Hepatocyte (in vitro differentiated cells): ENCODE measurements around the gene CCDC27. TPM values are rescaled to one million over a fixed set of nuclear protein-coding genes. Genes with fewer than 3 reads are reported as not detected.

Source experiments
- DNase-seq: peaks from one replicate; pipeline ENCODE4 v3.0.0-alpha.2; 2016; ENCODE audit warnings: low spot score
- H2AFZ ChIP-seq: fragments of 200-600 bp; sonication (generic); 2 replicates; pipeline ENCODE4 v1.6.0; 2016; ENCODE audit warnings: antibody characterized with exemption, mild to moderate bottlenecking
- H3K27ac ChIP-seq: fragments of 200-600 bp; sonication (generic); 2 replicates; pipeline ENCODE4 v1.5.1; 2016; ENCODE audit warnings: mild to moderate bottlenecking
- H3K27me3 ChIP-seq: fragments of 200-600 bp; sonication (generic); 2 replicates; pipeline ENCODE4 v1.6.1; 2016
- H3K36me3 ChIP-seq: fragments of 200-600 bp; sonication (generic); replicated peaks from 2 replicates; pipeline ENCODE4 v1.5.1; 2016; ENCODE audit warnings: low read depth; ENCODE audit not compliant: insufficient read depth
- H3K4me1 ChIP-seq: fragments of 200-600 bp; sonication (generic); 2 replicates; pipeline ENCODE4 v1.5.1; 2016; ENCODE audit warnings: mild to moderate bottlenecking, moderate library complexity; ENCODE audit not compliant: insufficient read depth
- H3K4me2 ChIP-seq: fragments of 200-600 bp; sonication (generic); 2 replicates; pipeline ENCODE4 v1.6.0; 2016
- H3K4me3 ChIP-seq: fragments of 200-600 bp; sonication (generic); 2 replicates; pipeline ENCODE4 v1.5.1; 2016; ENCODE audit warnings: mild to moderate bottlenecking
- H3K79me2 ChIP-seq: fragments of 200-600 bp; sonication (generic); 2 replicates; pipeline ENCODE4 v1.6.0; 2017; ENCODE audit warnings: mild to moderate bottlenecking
- H3K9me2 ChIP-seq: fragments of 200-600 bp; sonication (generic); replicated peaks from 2 replicates; pipeline ENCODE4 v1.6.0; 2017; ENCODE audit warnings: mild to moderate bottlenecking; ENCODE audit not compliant: insufficient read depth
- H3K9me3 ChIP-seq: fragments of 200-600 bp; sonication (generic); 2 replicates; pipeline ENCODE4 v1.5.1; 2016; ENCODE audit warnings: low read depth, mild to moderate bottlenecking
- H4K20me1 ChIP-seq: fragments of 200-600 bp; sonication (generic); 2 replicates; pipeline ENCODE4 v1.6.0; 2016; ENCODE audit warnings: mild to moderate bottlenecking; ENCODE audit not compliant: insufficient read depth, poor library complexity, severe bottlenecking
- CTCF ChIP-seq: fragments of 200-600 bp; sonication (generic); IDR thresholded peaks from 2 replicates; pipeline ENCODE4 v1.5.1; 2016; ENCODE audit warnings: antibody characterized with exemption, mild to moderate bottlenecking; ENCODE audit not compliant: poor library complexity
- EZH2 ChIP-seq: fragments of 200-600 bp; sonication (generic); IDR thresholded peaks from 2 replicates; pipeline ENCODE4 v1.6.1; 2016; ENCODE audit warnings: antibody characterized with exemption, mild to moderate bottlenecking, borderline replicate concordance
- EZH2phosphoT487 ChIP-seq: fragments of 200-600 bp; sonication (generic); IDR thresholded peaks from one replicate; pipeline ENCODE4 v1.6.1; 2018; ENCODE audit warnings: antibody characterized with exemption, mild to moderate bottlenecking, low read depth, moderate library complexity; ENCODE audit not compliant: unreplicated experiment, severe bottlenecking
- WGBS: methylation state at CpG from one replicate; pipeline ENCODE4 v1.1.6; 2016; ENCODE audit warnings: low lambda C conversion rate; ENCODE audit errors: missing lambda C conversion rate; 5-methylcytosine and 5-hydroxymethylcytosine counted together
- polyA plus RNA-seq: library from polyadenylated mRNA; unstranded; fragments of >200 nt; fragmentation: Nextera tagmentation; extraction: Ambion mirVana; gene quantifications from 2 replicates; pipeline ENCODE4 v1.2.1, GENCODE V29; 2016
- total RNA-seq: library from RNA; depleted of rRNA; stranded (reverse); fragments of >200 nt; gene quantifications from 2 replicates; pipeline ENCODE4 v1.2.3, GENCODE V29; 2014

Gene CCDC27
- total and polyA plus RNA-seq, 2 experiments from 2014 or later: 0.17 to 0.59 TPM

- 54% methylated on average over 27 of the region's 27 CpGs for WGBS
- Histone ChIP-seq H3K27me3 (no peaks in the 10 kb centered on the region), H3K27ac (peak overlapping the region; percentile 31), H3K36me3 (no peaks in the 10 kb centered on the region), H3K79me2 (no peaks in the 10 kb centered on the region), H4K20me1 (no peaks in the 10 kb centered on the region), H2AFZ (no peak overlapping the region), H3K4me1 (peaks cover 41% of the 10 kb centered on the region), H3K9me2 (no peaks in the 10 kb centered on the region), H3K4me2 (peak overlapping the region; percentile 98), H3K4me3 (no peak overlapping the region), H3K9me3 (no peaks in the 10 kb centered on the region)
- peak; percentile 78 for DNase-seq
- TF ChIP-seq EZH2phosphoT487 (no peak), CTCF (peak; percentile 28)
Measured at GRCh38 chr1:3775490-3776230, 23.4 kb downstream of the CCDC27 start.

- H4K20me1 ChIP-seq: no peaks in the 10 kb centered on the region
- H3K9me3 ChIP-seq: no peaks in the 10 kb centered on the region
- no peaks in the 10 kb centered on the region for H3K79me2 ChIP-seq
- H3K4me1 ChIP-seq: peaks cover 37% of the 10 kb centered on the region
- peak overlapping the region; percentile 31 for H3K27ac ChIP-seq
- TF ChIP-seq EZH2 (no peak), EZH2phosphoT487 (no peak)
- H3K9me2 ChIP-seq: no peaks in the 10 kb centered on the region
- 84% methylated on average over 14 of the region's 21 CpGs for WGBS
- no peaks in the 10 kb centered on the region for H3K27me3 ChIP-seq
- no peak overlapping the region for H3K4me2 ChIP-seq
- no peaks in the 10 kb centered on the region for H3K36me3 ChIP-seq
- no peak for DNase-seq
- H3K4me3 ChIP-seq: no peak overlapping the region
- H2AFZ ChIP-seq: no peak overlapping the region
Measured at GRCh38 chr1:3776231-3776961, 24.1 kb downstream of the CCDC27 start.

- H3K36me3 ChIP-seq: no peaks in the 10 kb centered on the region
- no peak for DNase-seq
- no peaks in the 10 kb centered on the region for H4K20me1 ChIP-seq
- peaks cover 33% of the 10 kb centered on the region for H3K4me1 ChIP-seq
- no peak overlapping the region for H3K4me2 ChIP-seq
- H3K27me3 ChIP-seq: no peaks in the 10 kb centered on the region
- H3K9me3 ChIP-seq: no peaks in the 10 kb centered on the region
- no peak for TF ChIP-seq EZH2phosphoT487
- WGBS: 83% methylated on average over 9 of the region's 10 CpGs
- H3K4me3 ChIP-seq: no peak overlapping the region
- no peaks in the 10 kb centered on the region for H3K79me2 ChIP-seq
- H3K27ac ChIP-seq: peak overlapping the region; percentile 20
- no peak overlapping the region for H2AFZ ChIP-seq
- no peaks in the 10 kb centered on the region for H3K9me2 ChIP-seq
Measured at GRCh38 chr1:3777078-3777547, 24.9 kb downstream of the CCDC27 start.

GRCh38 chr1:3777647-3778589 lies 25.7 kb downstream of the CCDC27 start:
- Histone ChIP-seq H3K4me3 (no peak overlapping the region), H3K27me3 (no peaks in the 10 kb centered on the region), H3K4me2 (no peak overlapping the region), H4K20me1 (no peaks in the 10 kb centered on the region), H2AFZ (no peak overlapping the region), H3K9me3 (no peaks in the 10 kb centered on the region), H3K36me3 (no peaks in the 10 kb centered on the region), H3K27ac (no peak overlapping the region), H3K4me1 (peaks cover 33% of the 10 kb centered on the region), H3K79me2 (no peaks in the 10 kb centered on the region), H3K9me2 (no peaks in the 10 kb centered on the region)
- TF ChIP-seq EZH2 (no peak), CTCF (no peak), EZH2phosphoT487 (no peak)
- WGBS: 86% methylated on average over 20 of the region's 20 CpGs
- peak; percentile 2 for DNase-seq
